ENCODE results near the gene OR10C1.

DNA sequence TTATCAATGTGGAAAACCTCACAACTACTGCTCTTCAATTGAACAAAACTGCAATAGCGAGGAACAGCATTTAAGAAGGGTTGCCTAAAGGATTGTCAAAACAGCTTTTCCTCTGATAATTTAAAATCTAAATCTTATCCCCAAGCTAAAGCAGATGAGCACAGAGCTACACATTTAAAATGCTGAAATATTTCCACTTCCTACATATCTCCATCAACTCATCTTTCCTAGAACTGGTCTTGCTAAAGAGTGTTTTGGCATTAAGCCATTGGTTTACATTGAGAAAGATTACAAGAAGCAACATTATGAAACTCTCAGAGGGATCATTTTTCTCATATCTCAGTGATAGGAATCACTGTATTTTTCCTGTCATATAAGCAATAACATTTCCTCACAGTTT lies 3.6 kb downstream of the OR10C1 start:
- TF ChIP-seq, protein P1, sequence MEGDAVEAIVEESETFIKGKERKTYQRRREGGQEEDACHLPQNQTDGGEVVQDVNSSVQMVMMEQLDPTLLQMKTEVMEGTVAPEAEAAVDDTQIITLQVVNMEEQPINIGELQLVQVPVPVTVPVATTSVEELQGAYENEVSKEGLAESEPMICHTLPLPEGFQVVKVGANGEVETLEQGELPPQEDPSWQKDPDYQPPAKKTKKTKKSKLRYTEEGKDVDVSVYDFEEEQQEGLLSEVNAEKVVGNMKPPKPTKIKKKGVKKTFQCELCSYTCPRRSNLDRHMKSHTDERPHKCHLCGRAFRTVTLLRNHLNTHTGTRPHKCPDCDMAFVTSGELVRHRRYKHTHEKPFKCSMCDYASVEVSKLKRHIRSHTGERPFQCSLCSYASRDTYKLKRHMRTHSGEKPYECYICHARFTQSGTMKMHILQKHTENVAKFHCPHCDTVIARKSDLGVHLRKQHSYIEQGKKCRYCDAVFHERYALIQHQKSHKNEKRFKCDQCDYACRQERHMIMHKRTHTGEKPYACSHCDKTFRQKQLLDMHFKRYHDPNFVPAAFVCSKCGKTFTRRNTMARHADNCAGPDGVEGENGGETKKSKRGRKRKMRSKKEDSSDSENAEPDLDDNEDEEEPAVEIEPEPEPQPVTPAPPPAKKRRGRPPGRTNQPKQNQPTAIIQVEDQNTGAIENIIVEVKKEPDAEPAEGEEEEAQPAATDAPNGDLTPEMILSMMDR (conservative IDR thresholded peaks at IDR 0.05; ENCODE audit: low read depth, low read length), result no peak
- no peak for TF ChIP-seq RAD21 (IDR thresholded peaks at IDR 0.05; ENCODE audit: low read length)
- no peak for TF ChIP-seq POLR2A (IDR thresholded peaks at IDR 0.05; ENCODE audit: low read depth, low read length)
- TF ChIP-seq, protein P2, sequence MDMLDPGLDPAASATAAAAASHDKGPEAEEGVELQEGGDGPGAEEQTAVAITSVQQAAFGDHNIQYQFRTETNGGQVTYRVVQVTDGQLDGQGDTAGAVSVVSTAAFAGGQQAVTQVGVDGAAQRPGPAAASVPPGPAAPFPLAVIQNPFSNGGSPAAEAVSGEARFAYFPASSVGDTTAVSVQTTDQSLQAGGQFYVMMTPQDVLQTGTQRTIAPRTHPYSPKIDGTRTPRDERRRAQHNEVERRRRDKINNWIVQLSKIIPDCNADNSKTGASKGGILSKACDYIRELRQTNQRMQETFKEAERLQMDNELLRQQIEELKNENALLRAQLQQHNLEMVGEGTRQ (IDR thresholded peaks at IDR 0.05; ENCODE audit: low read depth, low read length), result no peak
- TF ChIP-seq RFX5 (IDR thresholded peaks at IDR 0.05; ENCODE audit: low read depth, low read length), result no peak
- TF ChIP-seq CHD1 (IDR thresholded peaks at IDR 0.05; ENCODE audit: low read depth, low read length), result no peak
- TF ChIP-seq MAZ (IDR thresholded peaks at IDR 0.05; ENCODE audit: borderline replicate concordance, low read depth, low read length), result no peak
- TF ChIP-seq BHLHE40 (IDR thresholded peaks at IDR 0.05; ENCODE audit: low read depth, low read length), result no peak
- no peak for TF ChIP-seq NFE2L2 (IDR thresholded peaks at IDR 0.05; ENCODE audit: low read depth, low read length)
- TF ChIP-seq, protein P3, sequence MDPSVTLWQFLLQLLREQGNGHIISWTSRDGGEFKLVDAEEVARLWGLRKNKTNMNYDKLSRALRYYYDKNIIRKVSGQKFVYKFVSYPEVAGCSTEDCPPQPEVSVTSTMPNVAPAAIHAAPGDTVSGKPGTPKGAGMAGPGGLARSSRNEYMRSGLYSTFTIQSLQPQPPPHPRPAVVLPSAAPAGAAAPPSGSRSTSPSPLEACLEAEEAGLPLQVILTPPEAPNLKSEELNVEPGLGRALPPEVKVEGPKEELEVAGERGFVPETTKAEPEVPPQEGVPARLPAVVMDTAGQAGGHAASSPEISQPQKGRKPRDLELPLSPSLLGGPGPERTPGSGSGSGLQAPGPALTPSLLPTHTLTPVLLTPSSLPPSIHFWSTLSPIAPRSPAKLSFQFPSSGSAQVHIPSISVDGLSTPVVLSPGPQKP (IDR thresholded peaks at IDR 0.05; ENCODE audit: borderline replicate concordance, low read depth, low read length), result no peak
- TF ChIP-seq SMC3 (IDR thresholded peaks at IDR 0.05; ENCODE audit: low read depth, low read length), result no peak
- no peak for TF ChIP-seq CEBPB (IDR thresholded peaks at IDR 0.05; ENCODE audit: low read depth, low read length)

Measured in IMR-90 (cell line).